ENCODE data around the gene LSAMP. TPM values are rescaled to one million over a fixed set of nuclear protein-coding genes. Genes with fewer than 3 reads are reported as not detected.

LSAMP gene
- total RNA-seq, 4 donors from 2014 or later = 1.2 to 3.0 (median 1.8) TPM

DNA sequence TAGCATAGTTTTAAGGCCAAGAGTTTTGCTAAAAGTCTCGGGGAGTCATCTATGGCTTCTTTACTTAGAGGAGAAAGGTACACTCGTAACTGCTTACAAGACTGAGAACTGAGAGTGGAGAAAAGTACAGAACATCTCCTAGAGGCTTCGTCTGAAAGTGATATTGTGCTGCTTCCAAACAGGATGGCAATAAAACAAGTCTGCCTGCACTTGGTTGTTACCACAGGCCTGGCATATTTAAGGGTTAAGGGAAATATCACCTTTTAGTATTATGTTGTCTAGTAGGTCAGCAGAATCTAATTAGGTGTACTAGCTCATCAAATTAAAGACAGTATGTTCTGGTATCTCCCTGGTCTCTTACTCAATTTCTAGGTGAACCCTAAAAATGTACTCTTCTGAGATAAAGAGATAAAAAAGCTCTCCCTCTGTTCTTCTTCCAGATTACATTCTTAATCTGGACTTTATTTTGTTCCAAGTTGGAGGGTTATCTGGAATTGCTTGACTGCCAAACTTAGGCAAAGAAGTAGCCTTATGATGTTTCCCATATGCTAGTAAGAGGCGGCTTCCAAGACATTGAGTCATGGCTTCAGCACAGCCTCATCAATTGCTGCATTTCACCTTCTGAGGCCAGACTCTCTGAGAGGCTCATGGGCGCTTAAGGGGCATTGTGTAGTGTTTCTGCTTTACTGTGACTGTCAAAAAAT lies 181.3 kb downstream of the LSAMP start:
- DNase-seq (ENCODE audit: extremely low spot score) = no peak
- H3K27ac ChIP-seq (replicated peaks in 1 of 4) = no peak overlapping the region
- no peaks in the 10 kb centered on the region for H3K4me1 ChIP-seq
- H3K27me3 ChIP-seq = no peaks in the 10 kb centered on the region
- no peaks in the 10 kb centered on the region for H3K36me3 ChIP-seq
- 70% methylated on average over 5 of the region's 5 CpGs for WGBS
- H3K9me3 ChIP-seq = no peaks in the 10 kb centered on the region
- intact Hi-C loops (cut with DNase I) = no loop called here
- TF ChIP-seq, protein P1, sequence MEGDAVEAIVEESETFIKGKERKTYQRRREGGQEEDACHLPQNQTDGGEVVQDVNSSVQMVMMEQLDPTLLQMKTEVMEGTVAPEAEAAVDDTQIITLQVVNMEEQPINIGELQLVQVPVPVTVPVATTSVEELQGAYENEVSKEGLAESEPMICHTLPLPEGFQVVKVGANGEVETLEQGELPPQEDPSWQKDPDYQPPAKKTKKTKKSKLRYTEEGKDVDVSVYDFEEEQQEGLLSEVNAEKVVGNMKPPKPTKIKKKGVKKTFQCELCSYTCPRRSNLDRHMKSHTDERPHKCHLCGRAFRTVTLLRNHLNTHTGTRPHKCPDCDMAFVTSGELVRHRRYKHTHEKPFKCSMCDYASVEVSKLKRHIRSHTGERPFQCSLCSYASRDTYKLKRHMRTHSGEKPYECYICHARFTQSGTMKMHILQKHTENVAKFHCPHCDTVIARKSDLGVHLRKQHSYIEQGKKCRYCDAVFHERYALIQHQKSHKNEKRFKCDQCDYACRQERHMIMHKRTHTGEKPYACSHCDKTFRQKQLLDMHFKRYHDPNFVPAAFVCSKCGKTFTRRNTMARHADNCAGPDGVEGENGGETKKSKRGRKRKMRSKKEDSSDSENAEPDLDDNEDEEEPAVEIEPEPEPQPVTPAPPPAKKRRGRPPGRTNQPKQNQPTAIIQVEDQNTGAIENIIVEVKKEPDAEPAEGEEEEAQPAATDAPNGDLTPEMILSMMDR (IDR thresholded peaks at IDR 0.05) = no peak
- TF ChIP-seq POLR2AphosphoS5 (IDR thresholded peaks at IDR 0.05) (no peak), EP300 (IDR thresholded peaks at IDR 0.05) (no peak), POLR2A (IDR thresholded peaks at IDR 0.05; ENCODE audit: low read depth) (no peak)
- no peak overlapping the region for H3K4me3 ChIP-seq

DNA sequence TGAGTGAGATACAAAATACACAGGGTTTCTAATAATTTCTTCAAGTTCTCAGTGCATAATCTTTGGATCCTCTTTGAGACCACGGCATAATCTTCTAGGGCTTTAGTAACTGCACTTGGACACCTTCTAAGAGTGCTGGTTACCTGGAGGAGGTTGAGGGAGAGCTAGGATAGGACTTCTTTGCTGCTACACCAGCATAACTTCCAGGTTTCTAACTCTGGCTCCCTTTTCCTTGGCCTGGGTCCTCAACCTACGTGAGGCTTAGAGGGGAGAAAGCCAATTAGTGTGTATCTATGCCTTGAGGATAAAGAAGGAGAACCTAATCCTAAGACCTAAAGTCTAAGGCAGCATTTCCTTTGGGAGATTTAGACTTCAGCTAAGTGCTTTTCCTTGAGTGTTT lies 184.8 kb downstream of the LSAMP start:
- 77% methylated on average over 2 of the region's 2 CpGs for WGBS
- TF ChIP-seq POLR2A (IDR thresholded peaks at IDR 0.05; ENCODE audit: low read depth) = no peak
- TF ChIP-seq, protein P1 (IDR thresholded peaks at IDR 0.05) = no peak
- TF ChIP-seq POLR2AphosphoS5 (IDR thresholded peaks at IDR 0.05) = no peak
- no peak for TF ChIP-seq EP300 (IDR thresholded peaks at IDR 0.05)
- H3K9me3 ChIP-seq = no peaks in the 10 kb centered on the region
- no peaks in the 10 kb centered on the region for H3K27me3 ChIP-seq
- no peaks in the 10 kb centered on the region for H3K4me1 ChIP-seq
- H3K27ac ChIP-seq (replicated peaks in 1 of 4) = no peak overlapping the region
- DNase-seq (ENCODE audit: extremely low spot score) = no peak
- H3K4me3 ChIP-seq = no peak overlapping the region
- intact Hi-C loops (cut with DNase I) = no loop called here
- H3K36me3 ChIP-seq = no peaks in the 10 kb centered on the region

DNA sequence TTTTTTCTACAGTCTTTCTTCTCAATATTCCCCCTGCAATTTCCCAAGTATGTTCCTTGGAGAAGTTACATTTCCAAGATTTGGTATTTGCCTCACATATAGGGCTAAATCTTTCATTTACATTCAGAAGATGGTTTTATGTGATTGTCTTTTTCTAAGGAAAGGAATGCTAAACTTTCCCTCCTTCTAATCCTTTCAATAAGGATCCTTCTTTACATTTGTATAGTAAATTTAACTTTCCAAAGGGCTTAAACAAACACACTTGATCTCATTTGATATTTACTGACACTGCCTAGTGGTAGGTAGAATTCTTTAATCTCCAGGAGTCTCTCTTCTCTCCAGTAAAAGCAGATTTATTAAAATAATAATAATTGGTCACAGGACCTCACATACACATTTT lies 185.3 kb downstream of the LSAMP start:
- Histone ChIP-seq H3K27me3 (no peaks in the 10 kb centered on the region), H3K36me3 (no peaks in the 10 kb centered on the region), H3K4me3 (no peak overlapping the region), H3K4me1 (no peaks in the 10 kb centered on the region), H3K9me3 (no peaks in the 10 kb centered on the region), H3K27ac (replicated peaks in 1 of 4) (no peak overlapping the region)
- DNase-seq (ENCODE audit: extremely low spot score) = no peak
- intact Hi-C loops (cut with DNase I) = no loop called here
- TF ChIP-seq, protein P1 (IDR thresholded peaks at IDR 0.05) = no peak

DNA sequence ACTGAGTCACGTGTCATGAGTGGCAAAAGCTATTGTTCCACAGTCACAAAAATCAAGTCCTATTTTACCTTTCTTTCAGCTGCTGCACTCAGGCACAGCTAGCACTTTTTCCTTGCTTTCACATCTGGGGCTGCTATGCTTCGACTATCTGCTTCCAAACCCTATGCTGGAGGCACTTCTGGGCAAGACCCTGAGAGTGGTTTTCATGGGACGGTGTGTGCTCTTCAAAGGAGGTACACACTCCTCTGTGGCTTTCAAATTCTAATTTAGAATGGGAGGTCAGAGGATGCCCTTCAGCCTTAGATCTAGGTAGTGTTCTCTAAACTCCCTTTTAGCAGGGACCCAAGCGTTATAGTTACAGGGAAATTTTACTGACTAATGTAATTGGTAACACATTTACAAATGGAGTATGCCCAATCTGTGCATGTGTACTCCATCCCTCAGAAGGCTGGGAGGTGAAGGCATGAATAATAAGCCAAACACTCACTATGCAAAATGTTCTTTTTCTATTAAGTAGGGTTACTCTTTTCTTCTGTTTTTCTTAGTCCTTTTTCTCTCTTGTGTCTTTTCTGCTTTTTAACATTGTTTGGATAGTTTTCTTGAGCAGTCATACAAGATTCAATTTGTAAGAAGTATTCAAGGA lies 188.3 kb downstream of the LSAMP start:
- intact Hi-C loops (cut with DNase I) = no loop called here
- no peaks in the 10 kb centered on the region for H3K4me1 ChIP-seq
- TF ChIP-seq POLR2A (IDR thresholded peaks at IDR 0.05; ENCODE audit: low read depth) (no peak), POLR2AphosphoS5 (IDR thresholded peaks at IDR 0.05) (no peak), EP300 (IDR thresholded peaks at IDR 0.05) (no peak)
- TF ChIP-seq, protein P1 (IDR thresholded peaks at IDR 0.05) = no peak
- H3K27me3 ChIP-seq = no peaks in the 10 kb centered on the region
- H3K36me3 ChIP-seq = no peaks in the 10 kb centered on the region
- no peak for DNase-seq (ENCODE audit: extremely low spot score)
- no peak overlapping the region for H3K4me3 ChIP-seq
- no peak overlapping the region for H3K27ac ChIP-seq (replicated peaks in 1 of 4)
- WGBS = 66% methylated on average over 4 of the region's 4 CpGs
- H3K9me3 ChIP-seq = no peaks in the 10 kb centered on the region

DNA sequence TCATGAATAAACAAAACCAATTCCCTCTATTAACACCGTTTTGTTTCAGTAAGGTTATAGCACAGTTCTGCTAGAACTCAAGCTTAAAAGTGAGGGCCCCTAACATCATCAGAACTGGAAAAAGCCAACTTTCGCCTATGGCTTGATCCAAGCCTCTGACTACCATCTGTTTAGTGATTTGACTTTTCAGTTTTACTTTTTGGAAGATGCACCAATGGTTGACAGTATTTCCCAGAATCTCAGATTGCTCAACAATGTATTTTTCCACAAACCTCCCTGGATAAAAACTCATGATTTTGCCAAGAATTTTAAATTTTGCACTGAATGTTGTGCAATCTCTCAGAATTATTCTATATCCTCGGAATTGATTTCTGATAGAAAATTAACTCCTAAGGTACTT lies 190.7 kb downstream of the LSAMP start:
- WGBS = 80% methylated on average over 3 of the region's 3 CpGs
- TF ChIP-seq EP300 (IDR thresholded peaks at IDR 0.05) (no peak), POLR2AphosphoS5 (IDR thresholded peaks at IDR 0.05) (no peak), POLR2A (IDR thresholded peaks at IDR 0.05; ENCODE audit: low read depth) (no peak)
- TF ChIP-seq, protein P1 (IDR thresholded peaks at IDR 0.05) = no peak

More for the DNA sequence above, 190.7 kb downstream of the LSAMP start:
- Histone ChIP-seq H3K4me1 (no peaks in the 10 kb centered on the region), H3K27me3 (no peaks in the 10 kb centered on the region), H3K27ac (replicated peaks in 1 of 4) (no peak overlapping the region), H3K9me3 (no peaks in the 10 kb centered on the region), H3K36me3 (no peaks in the 10 kb centered on the region), H3K4me3 (no peak overlapping the region)
- intact Hi-C loops (cut with DNase I) = no loop called here
- no peak for DNase-seq (ENCODE audit: extremely low spot score)

Data from esophagus muscularis mucosa (tissue), 4 donors.